Liver (tissue), 9 donors: ENCODE measurements around the gene COL4A4. TPM values are rescaled to one million over a fixed set of nuclear protein-coding genes. Genes with fewer than 3 reads are reported as not detected.

Experiments used
- DNase-seq: peaks from one replicate; pipeline ENCODE4 v3.0.0-alpha.2; 2017; ENCODE audit warnings: low spot score
- H3K27ac ChIP-seq, 2 donors: one replicate each; pipeline ENCODE4 v1.7.0; 2013; ENCODE audit warnings: inconsistent platforms in 2 of 2, low read length in 2 of 2, control low read depth in 1 of 2, low read depth in 1 of 2, mild to moderate bottlenecking in 1 of 2
- H3K27me3 ChIP-seq, 4 donors: one replicate each; pipeline versions ENCODE4 v1.6.1 to v1.7.0; 2013; ENCODE audit warnings: low read length in 3 of 4, inconsistent platforms in 1 of 4, mild to moderate bottlenecking in 1 of 4, moderate library complexity in 1 of 4; ENCODE audit not compliant: control insufficient read depth in 4 of 4, insufficient read depth in 4 of 4
- H3K36me3 ChIP-seq, 4 donors: one replicate each; pipeline versions ENCODE4 v1.6.1 to v1.7.0; 2013; ENCODE audit warnings: low read length in 3 of 4, mild to moderate bottlenecking in 3 of 4, low read depth in 1 of 4, moderate library complexity in 1 of 4; ENCODE audit not compliant: control insufficient read depth in 4 of 4, insufficient read depth in 3 of 4
- H3K4me1 ChIP-seq, 4 donors: one replicate each; pipeline versions ENCODE4 v1.6.1 to v1.7.0; 2013; ENCODE audit warnings: low read length in 3 of 4, mild to moderate bottlenecking in 3 of 4, moderate library complexity in 1 of 4; ENCODE audit not compliant: control insufficient read depth in 4 of 4, insufficient read depth in 4 of 4
- H3K4me3 ChIP-seq, 3 donors: one replicate each; pipeline versions ENCODE4 v1.6.1 to v1.7.0; 2013; ENCODE audit warnings: low read length in 3 of 3, control low read depth in 1 of 3, low read depth in 1 of 3, mild to moderate bottlenecking in 1 of 3
- H3K9ac ChIP-seq, 2 donors: one replicate each; pipeline ENCODE4 v1.7.0; 2013; ENCODE audit warnings: low read length in 2 of 2, mild to moderate bottlenecking in 2 of 2, moderate library complexity in 2 of 2, control low read depth in 1 of 2, low read depth in 1 of 2
- H3K9me3 ChIP-seq, 4 donors: one replicate each; pipeline versions ENCODE4 v1.6.1 to v1.7.0; 2013; ENCODE audit warnings: low read length in 3 of 4; ENCODE audit not compliant: control insufficient read depth in 4 of 4
- EGR1 ChIP-seq, 2 donors: IDR thresholded peaks; 2 replicates each; pipeline ENCODE4 v1.6.1; 2016 to 2018; ENCODE audit warnings: antibody characterized with exemption in 2 of 2, low read depth in 2 of 2
- FOXA1 ChIP-seq: IDR thresholded peaks from 2 replicates; pipeline ENCODE4 v1.6.1; 2016; ENCODE audit warnings: antibody characterized with exemption
- FOXA2 ChIP-seq: IDR thresholded peaks from 2 replicates; pipeline ENCODE4 v1.6.1; 2016; ENCODE audit warnings: antibody characterized with exemption
- HNF4A ChIP-seq, 2 donors: conservative IDR thresholded peaks; 2 replicates each; pipeline ENCODE4 v1.6.1; 2016; ENCODE audit warnings: antibody characterized with exemption in 2 of 2, mild to moderate bottlenecking in 2 of 2
- HNF4G ChIP-seq: IDR thresholded peaks from 2 replicates; pipeline ENCODE4 v1.6.1; 2016; ENCODE audit warnings: antibody characterized with exemption
- JUND ChIP-seq, 2 donors: IDR thresholded peaks; 2 replicates each; pipeline ENCODE4 v1.6.1; 2016; ENCODE audit warnings: antibody characterized with exemption in 2 of 2
- NR2F2 ChIP-seq: IDR thresholded peaks from 2 replicates; pipeline ENCODE4 v1.6.1; 2016; ENCODE audit warnings: antibody characterized with exemption
- RXRA ChIP-seq, 2 donors: IDR thresholded peaks; 2 replicates each; pipeline ENCODE4 v1.6.1; 2017 to 2018; ENCODE audit warnings: antibody characterized with exemption in 2 of 2, mild to moderate bottlenecking in 1 of 2
- SP1 ChIP-seq: IDR thresholded peaks from 2 replicates; pipeline ENCODE4 v1.6.1; 2018; ENCODE audit warnings: antibody characterized with exemption, mild to moderate bottlenecking
- TAF1 ChIP-seq: conservative IDR thresholded peaks from 2 replicates; pipeline ENCODE4 v1.6.1; 2016; ENCODE audit warnings: antibody characterized with exemption, mild to moderate bottlenecking
- WGBS: extraction: QIAGEN DNeasy Blood & Tissue Kit; methylation state at CpG from one replicate; pipeline ENCODE4 v1.1.7; 2013; 5-methylcytosine and 5-hydroxymethylcytosine counted together
- polyA plus RNA-seq, 2 donors: library from polyadenylated mRNA; stranded (reverse) in 1 of 2; unstranded in 1 of 2; fragments of 200-250 nt in 1 of 2; fragments of >200 nt in 1 of 2; fragmentation: Nextera tagmentation in 1 of 2; extraction: Ambion mirVana in 1 of 2; gene quantifications; one replicate each; pipeline versions ENCODE4 v1.2.1 to v1.2.3, GENCODE V29; 2013 to 2015
- total RNA-seq, 2 donors: library from RNA; depleted of rRNA; stranded (reverse); fragments of >200 nt; gene quantifications; one replicate each; pipeline ENCODE4 v1.2.3, GENCODE V29; 2014
- TF ChIP-seq, protein P1 (sequence below): IDR thresholded peaks from 2 replicates; pipeline ENCODE4 v1.6.1; 2016; ENCODE audit warnings: antibody characterized with exemption
- TF ChIP-seq, protein P2 (sequence below): IDR thresholded peaks from 2 replicates; pipeline ENCODE4 v1.6.1; 2016; ENCODE audit warnings: antibody characterized with exemption
- TF ChIP-seq, protein P3 (sequence below): fragments of 150-350 bp; IDR thresholded peaks from 2 replicates; pipeline ENCODE4 v1.5.1; 2017; ENCODE audit warnings: improper control_type of control experiment, low read depth, low read length; ENCODE audit not compliant: missing input control
- TF ChIP-seq, protein P4 (sequence below): IDR thresholded peaks from 2 replicates; pipeline ENCODE4 v1.6.1; 2016; ENCODE audit warnings: antibody characterized with exemption
- TF ChIP-seq, protein P5 (sequence below): IDR thresholded peaks from 2 replicates; pipeline ENCODE4 v1.6.1; 2016; ENCODE audit warnings: antibody characterized with exemption, mild to moderate bottlenecking
- donor health status: healthy.
- donor health status: healthy.
- donor health status: healthy.
- donor health status: healthy.
- donor health status: healthy.

The COL4A4 gene
- total and polyA plus RNA-seq, 4 donors = 0.14 to 3.8 (median 0.82) TPM

DNA sequence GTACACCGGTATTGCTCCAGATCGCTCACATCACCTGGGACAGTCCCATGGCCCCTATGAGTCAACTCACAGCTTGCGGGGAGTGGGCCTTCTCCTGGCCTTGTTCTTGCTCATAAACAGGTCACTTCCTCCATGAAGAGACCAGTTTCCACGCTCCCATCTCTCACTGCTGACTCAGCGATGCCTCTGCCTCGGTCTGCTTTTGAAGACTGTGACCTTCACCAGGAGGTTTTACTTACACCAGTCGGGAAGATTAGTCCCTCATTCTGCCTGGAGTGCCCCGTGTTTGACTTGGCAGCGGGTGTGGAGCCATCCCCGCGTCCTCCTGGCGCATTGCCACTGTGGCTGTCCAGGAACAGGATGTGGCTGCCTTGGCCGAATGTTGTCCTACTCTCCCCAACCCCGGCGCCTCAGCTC is 168.4 kb downstream of the COL4A4 start:
- H3K27me3 ChIP-seq = no peaks in the 10 kb centered on the region
- no peak for TF ChIP-seq HNF4A (conservative IDR thresholded peaks at IDR 0.05)
- TF ChIP-seq JUND (IDR thresholded peaks at IDR 0.05) = no peak
- TF ChIP-seq, protein P1, sequence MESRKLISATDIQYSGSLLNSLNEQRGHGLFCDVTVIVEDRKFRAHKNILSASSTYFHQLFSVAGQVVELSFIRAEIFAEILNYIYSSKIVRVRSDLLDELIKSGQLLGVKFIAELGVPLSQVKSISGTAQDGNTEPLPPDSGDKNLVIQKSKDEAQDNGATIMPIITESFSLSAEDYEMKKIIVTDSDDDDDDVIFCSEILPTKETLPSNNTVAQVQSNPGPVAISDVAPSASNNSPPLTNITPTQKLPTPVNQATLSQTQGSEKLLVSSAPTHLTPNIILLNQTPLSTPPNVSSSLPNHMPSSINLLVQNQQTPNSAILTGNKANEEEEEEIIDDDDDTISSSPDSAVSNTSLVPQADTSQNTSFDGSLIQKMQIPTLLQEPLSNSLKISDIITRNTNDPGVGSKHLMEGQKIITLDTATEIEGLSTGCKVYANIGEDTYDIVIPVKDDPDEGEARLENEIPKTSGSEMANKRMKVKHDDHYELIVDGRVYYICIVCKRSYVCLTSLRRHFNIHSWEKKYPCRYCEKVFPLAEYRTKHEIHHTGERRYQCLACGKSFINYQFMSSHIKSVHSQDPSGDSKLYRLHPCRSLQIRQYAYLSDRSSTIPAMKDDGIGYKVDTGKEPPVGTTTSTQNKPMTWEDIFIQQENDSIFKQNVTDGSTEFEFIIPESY = no peak
- no peak for TF ChIP-seq HNF4G
- TF ChIP-seq, protein P2, sequence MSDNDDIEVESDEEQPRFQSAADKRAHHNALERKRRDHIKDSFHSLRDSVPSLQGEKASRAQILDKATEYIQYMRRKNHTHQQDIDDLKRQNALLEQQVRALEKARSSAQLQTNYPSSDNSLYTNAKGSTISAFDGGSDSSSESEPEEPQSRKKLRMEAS = no peak
- no peak for TF ChIP-seq NR2F2
- no peak for TF ChIP-seq RXRA (IDR thresholded peaks at IDR 0.05)
- no peak for TF ChIP-seq FOXA2
- TF ChIP-seq, protein P3, sequence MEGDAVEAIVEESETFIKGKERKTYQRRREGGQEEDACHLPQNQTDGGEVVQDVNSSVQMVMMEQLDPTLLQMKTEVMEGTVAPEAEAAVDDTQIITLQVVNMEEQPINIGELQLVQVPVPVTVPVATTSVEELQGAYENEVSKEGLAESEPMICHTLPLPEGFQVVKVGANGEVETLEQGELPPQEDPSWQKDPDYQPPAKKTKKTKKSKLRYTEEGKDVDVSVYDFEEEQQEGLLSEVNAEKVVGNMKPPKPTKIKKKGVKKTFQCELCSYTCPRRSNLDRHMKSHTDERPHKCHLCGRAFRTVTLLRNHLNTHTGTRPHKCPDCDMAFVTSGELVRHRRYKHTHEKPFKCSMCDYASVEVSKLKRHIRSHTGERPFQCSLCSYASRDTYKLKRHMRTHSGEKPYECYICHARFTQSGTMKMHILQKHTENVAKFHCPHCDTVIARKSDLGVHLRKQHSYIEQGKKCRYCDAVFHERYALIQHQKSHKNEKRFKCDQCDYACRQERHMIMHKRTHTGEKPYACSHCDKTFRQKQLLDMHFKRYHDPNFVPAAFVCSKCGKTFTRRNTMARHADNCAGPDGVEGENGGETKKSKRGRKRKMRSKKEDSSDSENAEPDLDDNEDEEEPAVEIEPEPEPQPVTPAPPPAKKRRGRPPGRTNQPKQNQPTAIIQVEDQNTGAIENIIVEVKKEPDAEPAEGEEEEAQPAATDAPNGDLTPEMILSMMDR = no peak
- TF ChIP-seq, protein P4, sequence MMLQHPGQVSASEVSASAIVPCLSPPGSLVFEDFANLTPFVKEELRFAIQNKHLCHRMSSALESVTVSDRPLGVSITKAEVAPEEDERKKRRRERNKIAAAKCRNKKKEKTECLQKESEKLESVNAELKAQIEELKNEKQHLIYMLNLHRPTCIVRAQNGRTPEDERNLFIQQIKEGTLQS = no peak
- no peak overlapping the region for H3K4me3 ChIP-seq
- no peak for DNase-seq
- H3K4me1 ChIP-seq = no peaks in the 10 kb centered on the region
- peaks cover 0 to 3% (median 0%) of the 10 kb centered on the region in 4 donors for H3K36me3 ChIP-seq
- 53% methylated on average over 15 of the region's 15 CpGs for WGBS
- no peaks in the 10 kb centered on the region for H3K9me3 ChIP-seq
- H3K9ac ChIP-seq = no peak overlapping the region
- no peak overlapping the region for H3K27ac ChIP-seq

DNA sequence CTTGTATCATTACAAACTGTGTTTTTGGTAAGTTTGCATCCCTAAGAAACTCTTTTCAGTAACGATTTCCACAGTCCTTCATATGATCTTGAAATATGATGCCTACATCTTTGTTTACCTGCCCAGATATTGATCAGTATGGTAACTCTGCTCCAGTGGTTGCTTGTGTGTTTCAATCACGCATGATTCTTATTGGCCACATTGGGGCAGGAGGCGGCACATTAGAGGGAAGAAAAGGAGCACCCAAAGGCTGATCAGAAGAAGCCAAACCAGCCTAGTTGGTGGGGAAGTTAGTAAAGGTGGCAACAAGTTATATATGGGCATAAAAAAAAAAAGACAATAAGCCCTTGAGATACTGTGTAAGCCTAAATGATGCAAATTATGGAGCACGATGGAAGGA is 169.2 kb downstream of the COL4A4 start:
- 91% methylated on average over 4 of the region's 4 CpGs for WGBS
- Histone ChIP-seq H3K9ac (no peak overlapping the region), H3K4me3 (no peak overlapping the region), H3K36me3 (peaks cover 0 to 5% (median 0%) of the 10 kb centered on the region in 4 donors), H3K4me1 (no peaks in the 10 kb centered on the region), H3K27me3 (no peaks in the 10 kb centered on the region), H3K27ac (no peak overlapping the region), H3K9me3 (no peaks in the 10 kb centered on the region)
- DNase-seq = no peak
- no peak for TF ChIP-seq TAF1
- no peak for TF ChIP-seq FOXA2
- TF ChIP-seq, protein P5, sequence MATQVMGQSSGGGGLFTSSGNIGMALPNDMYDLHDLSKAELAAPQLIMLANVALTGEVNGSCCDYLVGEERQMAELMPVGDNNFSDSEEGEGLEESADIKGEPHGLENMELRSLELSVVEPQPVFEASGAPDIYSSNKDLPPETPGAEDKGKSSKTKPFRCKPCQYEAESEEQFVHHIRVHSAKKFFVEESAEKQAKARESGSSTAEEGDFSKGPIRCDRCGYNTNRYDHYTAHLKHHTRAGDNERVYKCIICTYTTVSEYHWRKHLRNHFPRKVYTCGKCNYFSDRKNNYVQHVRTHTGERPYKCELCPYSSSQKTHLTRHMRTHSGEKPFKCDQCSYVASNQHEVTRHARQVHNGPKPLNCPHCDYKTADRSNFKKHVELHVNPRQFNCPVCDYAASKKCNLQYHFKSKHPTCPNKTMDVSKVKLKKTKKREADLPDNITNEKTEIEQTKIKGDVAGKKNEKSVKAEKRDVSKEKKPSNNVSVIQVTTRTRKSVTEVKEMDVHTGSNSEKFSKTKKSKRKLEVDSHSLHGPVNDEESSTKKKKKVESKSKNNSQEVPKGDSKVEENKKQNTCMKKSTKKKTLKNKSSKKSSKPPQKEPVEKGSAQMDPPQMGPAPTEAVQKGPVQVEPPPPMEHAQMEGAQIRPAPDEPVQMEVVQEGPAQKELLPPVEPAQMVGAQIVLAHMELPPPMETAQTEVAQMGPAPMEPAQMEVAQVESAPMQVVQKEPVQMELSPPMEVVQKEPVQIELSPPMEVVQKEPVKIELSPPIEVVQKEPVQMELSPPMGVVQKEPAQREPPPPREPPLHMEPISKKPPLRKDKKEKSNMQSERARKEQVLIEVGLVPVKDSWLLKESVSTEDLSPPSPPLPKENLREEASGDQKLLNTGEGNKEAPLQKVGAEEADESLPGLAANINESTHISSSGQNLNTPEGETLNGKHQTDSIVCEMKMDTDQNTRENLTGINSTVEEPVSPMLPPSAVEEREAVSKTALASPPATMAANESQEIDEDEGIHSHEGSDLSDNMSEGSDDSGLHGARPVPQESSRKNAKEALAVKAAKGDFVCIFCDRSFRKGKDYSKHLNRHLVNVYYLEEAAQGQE = no peak
- no peak for TF ChIP-seq SP1
- no peak for TF ChIP-seq JUND (IDR thresholded peaks at IDR 0.05)
- no peak for TF ChIP-seq FOXA1
- TF ChIP-seq, protein P4 = no peak
- TF ChIP-seq, protein P3 = no peak
- TF ChIP-seq, protein P2 = no peak
- no peak for TF ChIP-seq NR2F2
- TF ChIP-seq HNF4A (conservative IDR thresholded peaks at IDR 0.05) = no peak
- TF ChIP-seq, protein P1 = no peak
- no peak for TF ChIP-seq EGR1 (IDR thresholded peaks at IDR 0.05; ENCODE audit: low read depth in 2 of 2)
